Testis (tissue), 2 donors: Measurements from ENCODE around the gene SYT13.

ENCODE experiments used
- POLR2A ChIP-seq: fragments of 450-650 bp; IDR thresholded peaks from one replicate; pipeline ENCODE4 v1.6.1; 2017; ENCODE audit warnings: antibody characterized with exemption, mild to moderate bottlenecking, moderate library complexity
- TF ChIP-seq, protein P1 (sequence below), 3 experiments: fragments of 450-650 bp in 2 of 3; fragments of 200-600 bp in 1 of 3; sonication (generic) in 1 of 3; IDR thresholded peaks; one replicate each; pipeline ENCODE4 v1.5.1; 2016 to 2019; ENCODE audit warnings: antibody characterized with exemption in 3 of 3, mild to moderate bottlenecking in 2 of 3, moderate library complexity in 1 of 3

DNA sequence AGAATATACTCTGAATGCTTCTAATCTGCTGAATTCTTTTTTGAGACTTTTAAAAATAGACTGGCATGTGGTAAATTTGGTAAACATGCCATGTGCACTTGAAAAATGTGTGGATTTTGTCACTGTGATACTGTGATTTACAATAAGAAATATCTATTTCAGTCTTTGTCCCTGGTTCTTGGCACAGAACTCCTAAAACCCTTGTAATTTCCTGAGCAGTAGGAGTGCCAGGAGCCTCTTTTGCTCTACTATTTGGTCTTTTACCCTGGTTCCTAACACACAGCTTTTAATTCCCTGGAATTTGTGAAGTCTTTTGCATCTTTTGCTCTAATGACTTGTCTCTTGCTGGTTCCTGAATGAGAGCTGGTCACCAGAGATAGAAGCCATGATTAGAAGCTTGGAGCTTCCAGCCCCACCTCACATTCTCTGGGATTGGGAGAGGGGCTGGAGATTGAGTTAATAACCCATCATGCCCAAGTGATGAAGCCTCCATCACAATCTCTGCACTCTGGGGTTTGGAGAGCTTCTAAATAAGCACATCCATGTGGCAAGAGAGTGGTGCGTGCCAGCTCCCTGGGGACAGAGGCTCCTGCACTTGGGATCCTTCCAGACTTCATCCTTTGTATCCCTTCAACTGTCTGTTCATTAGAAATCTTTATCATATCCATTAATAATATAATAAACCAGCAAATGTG lies 27.2 kb upstream of the SYT13 start:
- TF ChIP-seq, protein P1, sequence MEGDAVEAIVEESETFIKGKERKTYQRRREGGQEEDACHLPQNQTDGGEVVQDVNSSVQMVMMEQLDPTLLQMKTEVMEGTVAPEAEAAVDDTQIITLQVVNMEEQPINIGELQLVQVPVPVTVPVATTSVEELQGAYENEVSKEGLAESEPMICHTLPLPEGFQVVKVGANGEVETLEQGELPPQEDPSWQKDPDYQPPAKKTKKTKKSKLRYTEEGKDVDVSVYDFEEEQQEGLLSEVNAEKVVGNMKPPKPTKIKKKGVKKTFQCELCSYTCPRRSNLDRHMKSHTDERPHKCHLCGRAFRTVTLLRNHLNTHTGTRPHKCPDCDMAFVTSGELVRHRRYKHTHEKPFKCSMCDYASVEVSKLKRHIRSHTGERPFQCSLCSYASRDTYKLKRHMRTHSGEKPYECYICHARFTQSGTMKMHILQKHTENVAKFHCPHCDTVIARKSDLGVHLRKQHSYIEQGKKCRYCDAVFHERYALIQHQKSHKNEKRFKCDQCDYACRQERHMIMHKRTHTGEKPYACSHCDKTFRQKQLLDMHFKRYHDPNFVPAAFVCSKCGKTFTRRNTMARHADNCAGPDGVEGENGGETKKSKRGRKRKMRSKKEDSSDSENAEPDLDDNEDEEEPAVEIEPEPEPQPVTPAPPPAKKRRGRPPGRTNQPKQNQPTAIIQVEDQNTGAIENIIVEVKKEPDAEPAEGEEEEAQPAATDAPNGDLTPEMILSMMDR (IDR thresholded peaks at IDR 0.05): no peak
- TF ChIP-seq POLR2A: no peak
